B cell (primary cell): Measurements from ENCODE around the gene GLRX2. TPM values are rescaled to one million over a fixed set of nuclear protein-coding genes. Genes with fewer than 3 reads are reported as not detected.

Source experiments
- ATAC-seq: fragments of 200-7000 bp; cut with Tn5 transposase; one replicate; pipeline ENCODE4 v1.10.0; 2021; ENCODE audit warnings: low read depth, mild to moderate bottlenecking, moderate number of reproducible peaks, moderate library complexity
- CTCF ChIA-PET: fragments of 350-600 bp; sonication (Branson Sonifier 250); formaldehyde crosslinking; loops from one replicate; lab custom pipeline; 2021; ENCODE audit warnings: antibody characterized with exemption, inconsistent platforms; lab: Charles Lee
- POLR2A ChIA-PET: fragments of 350-600 bp; sonication (Branson Sonifier 250); formaldehyde crosslinking; loops from one replicate; lab custom pipeline; 2021; ENCODE audit warnings: antibody characterized with exemption; lab: Charles Lee
- DNase-seq: peaks from one replicate; pipeline ENCODE4 v3.0.0; 2013
- H2AFZ ChIP-seq: 2 replicates; pipeline ENCODE4 v1.6.1; 2012; ENCODE audit warnings: mild to moderate bottlenecking, low read depth, low read length; ENCODE audit not compliant: insufficient read depth, poor library complexity, severe bottlenecking
- H3K27ac ChIP-seq, 2 donors: 1 replicate in 1 of 2; 2 replicates in 1 of 2; pipeline ENCODE4 v1.5.1; 2012 to 2013; ENCODE audit warnings: low read length in 2 of 2, mild to moderate bottlenecking in 2 of 2, moderate library complexity in 1 of 2
- H3K27me3 ChIP-seq, 4 experiments: fragments of 200-600 bp in 1 of 4; sonication (generic) in 1 of 4; replicated peaks in 1 of 4; 1 replicate in 2 of 4; 2 replicates in 2 of 4; pipeline versions ENCODE4 v1.6.1 to v1.7.0; 2013 to 2016; ENCODE audit warnings: low read length in 3 of 4, mild to moderate bottlenecking in 2 of 4, mixed read lengths in 1 of 4, moderate library complexity in 1 of 4; ENCODE audit not compliant: insufficient read depth in 4 of 4, control insufficient read depth in 3 of 4; ENCODE audit errors: control extremely low read depth in 1 of 4
- H3K36me3 ChIP-seq, 2 experiments: replicated peaks in 1 of 2; 1 replicate in 1 of 2; 2 replicates in 1 of 2; pipeline versions ENCODE4 v1.6.1 to v1.7.1; 2013; ENCODE audit warnings: low read length in 1 of 2; ENCODE audit not compliant: insufficient read depth in 2 of 2, control insufficient read depth in 1 of 2; ENCODE audit errors: control extremely low read depth in 1 of 2, extremely low read depth in 1 of 2
- H3K4me1 ChIP-seq, 2 donors: fragments of 200-600 bp in 1 of 2; sonication (generic) in 1 of 2; 1 replicate in 1 of 2; 2 replicates in 1 of 2; pipeline versions ENCODE4 v1.5.1 to v1.6.1; 2013 to 2017; ENCODE audit warnings: low read length in 2 of 2; ENCODE audit not compliant: control insufficient read depth in 2 of 2, insufficient read depth in 2 of 2
- H3K4me2 ChIP-seq: replicated peaks from 2 replicates; pipeline ENCODE3; 2012; ENCODE audit warnings: mild to moderate bottlenecking, low read depth, low read length; ENCODE audit not compliant: poor library complexity, severe bottlenecking
- H3K4me3 ChIP-seq, 5 experiments: fragments of 200-600 bp in 1 of 5; sonication (generic) in 1 of 5; 1 replicate in 3 of 5; 2 replicates in 2 of 5; pipeline versions ENCODE4 v1.5.1 to v1.7.0; 2011 to 2016; ENCODE audit warnings: low read length in 4 of 5, mild to moderate bottlenecking in 4 of 5, low read depth in 2 of 5, control low read depth in 1 of 5, moderate library complexity in 1 of 5; ENCODE audit not compliant: insufficient read depth in 1 of 5; ENCODE audit errors: control extremely low read depth in 1 of 5, extremely low read depth in 1 of 5
- H3K79me2 ChIP-seq: fragments of 200-600 bp; sonication (generic); one replicate; pipeline ENCODE4 v1.6.0; 2016; ENCODE audit warnings: low read length; ENCODE audit not compliant: control insufficient read depth, insufficient read depth
- H3K9ac ChIP-seq: fragments of 200-600 bp; sonication (generic); 2 replicates; pipeline ENCODE4 v1.6.1; 2017; ENCODE audit warnings: mild to moderate bottlenecking, low read length, moderate library complexity
- H3K9me3 ChIP-seq, 3 donors: one replicate each; pipeline versions ENCODE4 v1.6.1 to v1.7.1; 2013; ENCODE audit warnings: low read length in 2 of 3; ENCODE audit not compliant: control insufficient read depth in 2 of 3, insufficient read depth in 1 of 3; ENCODE audit errors: control extremely low read depth in 1 of 3
- H4K20me1 ChIP-seq: 2 replicates; pipeline ENCODE4 v1.6.0; 2012; ENCODE audit warnings: mild to moderate bottlenecking, low read length; ENCODE audit not compliant: insufficient read depth, control insufficient read depth, poor library complexity, severe bottlenecking
- H3K27ac Mint-ChIP-seq: one replicate; pipeline ENCODE4 v1.8.0; 2021; ENCODE audit warnings: mixed read lengths
- H3K27me3 Mint-ChIP-seq: one replicate; pipeline ENCODE4 v1.8.0; 2021; ENCODE audit warnings: mixed read lengths
- H3K4me1 Mint-ChIP-seq: one replicate; pipeline ENCODE4 v1.8.0; 2021; ENCODE audit warnings: mixed read lengths
- H3K4me3 Mint-ChIP-seq: one replicate; pipeline ENCODE4 v1.8.0; 2021; ENCODE audit warnings: mixed read lengths
- H3K9me3 Mint-ChIP-seq: one replicate; pipeline ENCODE4 v1.8.0; 2022; ENCODE audit warnings: mixed read lengths; ENCODE audit not compliant: insufficient read depth
- EZH2 ChIP-seq: IDR thresholded peaks from 2 replicates; pipeline ENCODE4 v1.6.1; 2012; ENCODE audit warnings: borderline replicate concordance, low read depth, mild to moderate bottlenecking, moderate library complexity, low read length; ENCODE audit not compliant: insufficient read depth, poor library complexity, severe bottlenecking
- WGBS: methylation state at CpG from one replicate; pipeline ENCODE4 v1.1.5; 2013; ENCODE audit warnings: missing lambda C conversion rate; ENCODE audit not compliant: insufficient coverage; 5-methylcytosine and 5-hydroxymethylcytosine counted together
- intact Hi-C: fragments of 100-400 bp; cut with micrococcal nuclease; formaldehyde crosslinking; loops from one replicate; pipeline ENCODE4 v1.10.0; 2022
- polyA plus RNA-seq: library from polyadenylated mRNA; depleted of rRNA; stranded (reverse); fragments of >200 nt; gene quantifications from 2 replicates; pipeline ENCODE4 v1.2.3, GENCODE V29; 2012
- total RNA-seq, 2 donors: library from RNA; stranded (reverse); fragments of 120-200 nt in 1 of 2; gene quantifications; 1 replicate in 1 of 2; 2 replicates in 1 of 2; pipeline versions ENCODE4 v1.2.3 to v1.2.4, GENCODE V29; 2013 to 2022
- TF ChIP-seq, protein P1 (sequence below): fragments of 200-600 bp; IDR thresholded peaks from one replicate; pipeline ENCODE4 v1.8.0; 2022; ENCODE audit warnings: antibody characterized with exemption, mild to moderate bottlenecking

The GLRX2 gene
- total and polyA plus RNA-seq, 2 donors (not counting 1 experiment from before 2014, with no cell fraction given): 2.7 to 12.9 TPM

DNA sequence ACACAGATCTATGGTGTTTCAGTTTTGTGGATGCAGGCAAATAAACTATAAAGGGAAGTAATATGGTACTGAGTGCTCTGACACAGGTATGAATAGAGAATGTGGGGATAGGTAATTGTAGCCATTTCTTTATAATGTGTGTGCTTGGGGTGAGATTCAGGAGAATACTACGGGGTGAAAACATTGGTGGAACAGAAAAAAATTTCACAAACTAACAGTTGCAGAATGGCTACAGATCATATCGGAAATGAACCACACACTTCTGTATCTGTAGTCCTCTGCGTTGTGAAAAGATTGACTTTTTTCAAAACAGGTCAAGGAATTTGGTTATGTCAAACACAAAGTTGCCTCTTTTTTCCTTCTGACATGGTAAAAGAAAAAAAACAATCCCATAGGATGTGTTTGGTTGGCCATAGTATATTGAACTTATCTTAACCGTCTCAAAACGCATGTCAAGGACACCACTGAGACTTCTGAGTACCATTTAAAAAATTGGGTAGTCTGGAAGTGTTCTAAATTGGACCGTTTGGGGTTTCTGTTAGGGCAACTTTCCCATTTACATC is 15.5 kb upstream of the GLRX2 start:
- Histone ChIP-seq H3K79me2 (peaks cover 33% of the 10 kb centered on the region), H3K27ac (no peak overlapping the region)
- TF ChIP-seq, protein P1, sequence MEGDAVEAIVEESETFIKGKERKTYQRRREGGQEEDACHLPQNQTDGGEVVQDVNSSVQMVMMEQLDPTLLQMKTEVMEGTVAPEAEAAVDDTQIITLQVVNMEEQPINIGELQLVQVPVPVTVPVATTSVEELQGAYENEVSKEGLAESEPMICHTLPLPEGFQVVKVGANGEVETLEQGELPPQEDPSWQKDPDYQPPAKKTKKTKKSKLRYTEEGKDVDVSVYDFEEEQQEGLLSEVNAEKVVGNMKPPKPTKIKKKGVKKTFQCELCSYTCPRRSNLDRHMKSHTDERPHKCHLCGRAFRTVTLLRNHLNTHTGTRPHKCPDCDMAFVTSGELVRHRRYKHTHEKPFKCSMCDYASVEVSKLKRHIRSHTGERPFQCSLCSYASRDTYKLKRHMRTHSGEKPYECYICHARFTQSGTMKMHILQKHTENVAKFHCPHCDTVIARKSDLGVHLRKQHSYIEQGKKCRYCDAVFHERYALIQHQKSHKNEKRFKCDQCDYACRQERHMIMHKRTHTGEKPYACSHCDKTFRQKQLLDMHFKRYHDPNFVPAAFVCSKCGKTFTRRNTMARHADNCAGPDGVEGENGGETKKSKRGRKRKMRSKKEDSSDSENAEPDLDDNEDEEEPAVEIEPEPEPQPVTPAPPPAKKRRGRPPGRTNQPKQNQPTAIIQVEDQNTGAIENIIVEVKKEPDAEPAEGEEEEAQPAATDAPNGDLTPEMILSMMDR: no peak
- TF ChIP-seq EZH2: no peak

More for the DNA sequence above, 15.5 kb upstream of the GLRX2 start:
- Histone ChIP-seq H4K20me1 (peaks cover 25% of the 10 kb centered on the region), H3K36me3 (peaks cover 0 to 1% of the 10 kb centered on the region in 2 experiments), H3K9ac (no peak overlapping the region), H3K9me3 (no peaks in the 10 kb centered on the region), H3K4me3 (no peak overlapping the region), H2AFZ (peak overlapping the region; percentile 79), H3K4me1 (peaks cover 20 to 21% of the 10 kb centered on the region in 2 donors), H3K4me2 (peak overlapping the region; percentile 86), H3K27me3 (no peaks in the 10 kb centered on the region)
- ATAC-seq: no peak
- ChIA-PET POLR2A (interaction anchor here (0.6 kb wide), 1 partner anchor 50 kb away, joined by 3 read pairs; no protein-coding TSS in a partner anchor), CTCF (interaction anchor here (1.0 to 4.3 kb wide), 6 partner anchors 16 to 646 kb away, joined by 3 to 32 read pairs (median 7); partner anchors contain the start of genes GLRX2 and RGS2)
- Mint-ChIP-seq H3K4me1 (peaks cover 37% of the 10 kb centered on the region), H3K27ac (peak overlapping the region; percentile 51), H3K9me3 (no peaks in the 10 kb centered on the region), H3K4me3 (peak overlapping the region; percentile 90), H3K27me3 (no peaks in the 10 kb centered on the region)
- intact Hi-C loops: loop anchor here (1.0 to 5.0 kb wide), 2 partner anchors 15 to 417 kb away; partner anchors contain the start of gene GLRX2
- 100% methylated on average over 1 of the region's 6 CpGs for WGBS
- DNase-seq: peak; percentile 31
